ENCODE data around the gene TRMT112. TPM values are rescaled to one million over a fixed set of nuclear protein-coding genes. Genes with fewer than 3 reads are reported as not detected.

Gene TRMT112
- total RNA-seq, 2 experiments from 2014 or later, result 205 to 322 TPM

- Histone ChIP-seq H3K36me3 (ENCODE audit: insufficient read depth, low read length) (no peaks in the 10 kb centered on the region), H4K20me1 (ENCODE audit: insufficient read depth, low read length) (no peaks in the 10 kb centered on the region), H3K79me2 (ENCODE audit: insufficient read depth, low read depth, low read length) (no peaks in the 10 kb centered on the region), H3K27ac (ENCODE audit: low read depth, low read length, poor library complexity, severe bottlenecking) (no peak overlapping the region), H3K4me3 (ENCODE audit: low read depth, low read length, poor library complexity, severe bottlenecking) (no peak overlapping the region), H3K4me1 (ENCODE audit: insufficient read depth, low read length, poor library complexity, severe bottlenecking) (peaks cover 10% of the 10 kb centered on the region), H2AFZ (ENCODE audit: low read length) (no peak overlapping the region), H3K4me2 (ENCODE audit: low read length) (no peak overlapping the region), H3K9me3 (ENCODE audit: low read length) (no peaks in the 10 kb centered on the region), H3K9me2 (ENCODE audit: insufficient read depth, low read length) (no peaks in the 10 kb centered on the region)
- POLR2A ChIA-PET, result no interaction called here
- no TSS peak for BruUV-seq (replicated peaks)
- intact Hi-C loops (cut with micrococcal nuclease; ENCODE audit: unreplicated experiment), result loop anchor here (5.0 kb wide), 1 partner anchor 87 kb away; no protein-coding TSS in a partner anchor
- no peak for DNase-seq (ENCODE audit: low spot score)
- TF ChIP-seq CTCF (conservative IDR thresholded peaks at IDR 0.05; ENCODE audit: low read length) (no peak), EZH2phosphoT487 (IDR thresholded peaks at IDR 0.05; ENCODE audit: borderline replicate concordance, low read depth, low read length) (no peak)
- CTCF ChIA-PET (ENCODE audit: unreplicated experiment), result interaction anchor here (0.6 kb wide), 1 partner anchor 20 kb away, joined by 7 read pairs; no protein-coding TSS in a partner anchor
Observed at GRCh38 chr11:64289002-64289564, 28.3 kb downstream of the TRMT112 start.

- no peaks in the 10 kb centered on the region for H3K9me3 ChIP-seq (ENCODE audit: low read length)
- DNase-seq (ENCODE audit: low spot score), result no peak
- intact Hi-C loops (cut with micrococcal nuclease; ENCODE audit: unreplicated experiment), result loop anchor here (5.0 kb wide), 1 partner anchor 86 kb away; no protein-coding TSS in a partner anchor
- no peak overlapping the region for H2AFZ ChIP-seq (ENCODE audit: low read length)
- H3K4me1 ChIP-seq (ENCODE audit: insufficient read depth, low read length, poor library complexity, severe bottlenecking), result peaks cover 14% of the 10 kb centered on the region
- CTCF ChIA-PET (ENCODE audit: unreplicated experiment), result interaction anchor here (0.6 kb wide), 1 partner anchor 19 kb away, joined by 7 read pairs; no protein-coding TSS in a partner anchor
- no peaks in the 10 kb centered on the region for H3K36me3 ChIP-seq (ENCODE audit: insufficient read depth, low read length)
- no peaks in the 10 kb centered on the region for H3K79me2 ChIP-seq (ENCODE audit: insufficient read depth, low read depth, low read length)
- POLR2A ChIA-PET, result no interaction called here
- no peak overlapping the region for H3K4me3 ChIP-seq (ENCODE audit: low read depth, low read length, poor library complexity, severe bottlenecking)
- no peaks in the 10 kb centered on the region for H4K20me1 ChIP-seq (ENCODE audit: insufficient read depth, low read length)
- H3K9me2 ChIP-seq (ENCODE audit: insufficient read depth, low read length), result no peaks in the 10 kb centered on the region
- H3K4me2 ChIP-seq (ENCODE audit: low read length), result no peak overlapping the region
- BruUV-seq (replicated peaks), result no TSS peak
- no peak for TF ChIP-seq CTCF (conservative IDR thresholded peaks at IDR 0.05; ENCODE audit: low read length)
- H3K27ac ChIP-seq (ENCODE audit: low read depth, low read length, poor library complexity, severe bottlenecking), result no peak overlapping the region
Observed at GRCh38 chr11:64288353-64288750, 29.0 kb downstream of the TRMT112 start.

- peaks cover 14% of the 10 kb centered on the region for H3K4me1 ChIP-seq (ENCODE audit: insufficient read depth, low read length, poor library complexity, severe bottlenecking)
- no peak overlapping the region for H3K4me3 ChIP-seq (ENCODE audit: low read depth, low read length, poor library complexity, severe bottlenecking)
- H2AFZ ChIP-seq (ENCODE audit: low read length), result no peak overlapping the region
- no peaks in the 10 kb centered on the region for H3K9me2 ChIP-seq (ENCODE audit: insufficient read depth, low read length)
- TF ChIP-seq EZH2phosphoT487 (IDR thresholded peaks at IDR 0.05; ENCODE audit: borderline replicate concordance, low read depth, low read length), result no peak
- TF ChIP-seq CTCF (conservative IDR thresholded peaks at IDR 0.05; ENCODE audit: low read length), result no peak
- no peak for DNase-seq (ENCODE audit: low spot score)
- no peaks in the 10 kb centered on the region for H3K79me2 ChIP-seq (ENCODE audit: insufficient read depth, low read depth, low read length)
- ChIA-PET CTCF (ENCODE audit: unreplicated experiment) (no interaction called here), POLR2A (no interaction called here)
- H3K4me2 ChIP-seq (ENCODE audit: low read length), result no peak overlapping the region
- no TSS peak for BruUV-seq (replicated peaks)
- H4K20me1 ChIP-seq (ENCODE audit: insufficient read depth, low read length), result no peaks in the 10 kb centered on the region
- H3K27ac ChIP-seq (ENCODE audit: low read depth, low read length, poor library complexity, severe bottlenecking), result no peak overlapping the region
- intact Hi-C loops (cut with micrococcal nuclease; ENCODE audit: unreplicated experiment), result loop anchor here (5.0 kb wide), 1 partner anchor 86 kb away; no protein-coding TSS in a partner anchor
- H3K36me3 ChIP-seq (ENCODE audit: insufficient read depth, low read length), result no peaks in the 10 kb centered on the region
- no peaks in the 10 kb centered on the region for H3K9me3 ChIP-seq (ENCODE audit: low read length)
Observed at GRCh38 chr11:64287676-64288352, 29.5 kb downstream of the TRMT112 start.

All from OCI-LY7 (cell line).